ENCODE data around the gene TOR2A. TPM values are rescaled to one million over a fixed set of nuclear protein-coding genes. Genes with fewer than 3 reads are reported as not detected.
"Not testable (repeated sequence)": the region's sequence is repeated elsewhere in the genome, so short reads cannot be mapped to it uniquely, and the experiment has no call there.

The TOR2A gene
- total RNA-seq, 2 experiments from 2014 or later = 17.7 to 18.1 TPM

DNA sequence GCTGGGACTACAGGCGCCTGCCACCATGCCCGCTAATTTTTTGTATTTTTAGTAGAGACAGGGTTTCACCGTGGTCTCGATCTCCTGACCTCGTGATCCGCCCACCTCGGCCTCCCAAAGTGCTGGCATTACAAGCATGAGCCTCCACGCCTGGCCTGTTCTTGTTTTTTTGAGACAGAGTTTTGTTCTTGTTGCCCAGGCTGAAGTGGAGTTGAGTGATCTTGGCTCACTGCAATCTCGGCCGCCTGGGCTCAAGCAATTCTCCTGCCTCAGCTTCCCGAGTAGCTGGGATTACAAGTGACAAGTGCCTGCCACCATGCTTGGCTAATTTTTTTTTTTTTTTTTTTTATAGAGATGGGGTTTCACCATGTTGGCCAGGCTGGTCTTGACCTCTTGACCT lies 21.7 kb upstream of the TOR2A start:
- not testable (repeated sequence) for H3K36me3 Mint-ChIP-seq, H3K27ac Mint-ChIP-seq, DNase-seq, H3K27me3 Mint-ChIP-seq, H3K4me3 Mint-ChIP-seq, H3K4me1 Mint-ChIP-seq, H3K9me3 Mint-ChIP-seq

DNA sequence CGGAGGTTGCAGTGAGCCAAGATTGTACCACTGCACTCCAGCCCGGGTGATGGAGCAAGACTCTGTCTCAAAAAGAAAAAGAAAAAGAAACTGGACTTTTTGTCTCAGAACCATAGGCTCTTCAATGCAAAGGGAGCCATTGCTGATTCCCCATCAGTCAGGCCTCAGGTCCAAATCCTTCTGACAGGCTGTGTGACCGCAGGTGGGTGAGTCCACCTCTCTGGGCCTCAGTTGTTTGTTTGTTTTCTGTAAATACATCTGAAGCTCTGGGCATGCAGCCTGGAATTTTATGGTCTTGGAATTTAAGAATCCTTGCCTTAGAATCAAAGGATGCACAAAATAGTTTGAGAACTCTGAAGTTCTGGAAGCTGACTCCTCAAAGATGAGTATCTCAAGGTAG lies 21.1 kb upstream of the TOR2A start:
- Mint-ChIP-seq H3K4me1 (no peaks in the 10 kb centered on the region), H3K9me3 (no peaks in the 10 kb centered on the region), H3K36me3 (peaks cover 4% of the 10 kb centered on the region), H3K27me3 (no peaks in the 10 kb centered on the region), H3K4me3 (no peak overlapping the region), H3K27ac (no peak overlapping the region)
- DNase-seq = no peak

DNA sequence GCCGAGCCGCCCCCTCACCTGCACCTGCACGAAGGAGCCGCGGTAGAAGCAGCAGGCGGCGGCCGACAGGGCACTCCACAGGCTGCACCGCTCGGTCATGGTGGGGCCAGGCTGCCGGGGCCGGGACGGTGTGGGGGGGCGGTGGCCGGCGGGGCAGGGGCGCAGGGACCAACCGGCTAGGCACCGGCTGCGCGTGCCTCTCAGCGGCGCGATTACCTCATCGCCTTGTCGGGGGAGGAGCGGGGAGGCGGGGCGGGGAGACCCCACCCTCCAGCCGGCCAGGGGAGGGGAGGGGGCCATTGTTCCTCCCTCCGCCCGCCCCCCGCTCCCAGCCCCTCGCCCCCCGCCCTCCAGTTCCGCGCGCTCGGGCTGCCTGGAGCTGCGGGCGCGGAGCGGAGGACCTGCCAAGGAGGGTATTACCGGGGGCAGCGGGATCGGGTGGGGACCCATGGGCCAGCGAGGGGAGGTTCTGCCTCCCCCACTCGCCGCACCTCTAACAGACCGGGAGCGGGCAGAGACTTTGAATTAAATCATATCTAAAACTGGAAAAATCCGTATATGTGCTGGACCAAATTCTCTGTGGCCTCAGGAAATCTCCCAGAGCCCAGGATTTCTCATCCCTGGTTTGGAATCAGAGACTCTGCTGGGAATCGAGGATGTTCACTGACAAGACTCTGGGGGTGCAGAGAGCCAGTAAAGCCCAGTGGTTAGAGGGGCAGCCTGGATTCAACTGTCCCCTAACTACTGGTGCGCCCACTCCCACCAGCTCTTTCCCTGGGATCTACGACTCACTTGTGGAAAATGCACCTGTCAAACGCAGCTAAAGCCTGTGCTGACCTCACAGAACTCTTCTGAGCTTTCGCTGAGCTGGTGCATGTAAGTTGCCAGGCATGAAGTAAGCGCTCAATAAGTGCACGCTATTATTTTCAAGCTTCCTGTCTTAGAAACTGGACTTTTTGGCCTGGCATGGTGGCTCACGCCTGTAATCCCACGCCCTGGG lies 20.3 kb upstream of the TOR2A start:
- Mint-ChIP-seq H3K27me3 (no peaks in the 10 kb centered on the region), H3K4me1 (no peaks in the 10 kb centered on the region), H3K4me3 (no peak overlapping the region), H3K27ac (no peak overlapping the region), H3K9me3 (no peaks in the 10 kb centered on the region), H3K36me3 (peaks cover 6% of the 10 kb centered on the region)
- DNase-seq = no peak

DNA sequence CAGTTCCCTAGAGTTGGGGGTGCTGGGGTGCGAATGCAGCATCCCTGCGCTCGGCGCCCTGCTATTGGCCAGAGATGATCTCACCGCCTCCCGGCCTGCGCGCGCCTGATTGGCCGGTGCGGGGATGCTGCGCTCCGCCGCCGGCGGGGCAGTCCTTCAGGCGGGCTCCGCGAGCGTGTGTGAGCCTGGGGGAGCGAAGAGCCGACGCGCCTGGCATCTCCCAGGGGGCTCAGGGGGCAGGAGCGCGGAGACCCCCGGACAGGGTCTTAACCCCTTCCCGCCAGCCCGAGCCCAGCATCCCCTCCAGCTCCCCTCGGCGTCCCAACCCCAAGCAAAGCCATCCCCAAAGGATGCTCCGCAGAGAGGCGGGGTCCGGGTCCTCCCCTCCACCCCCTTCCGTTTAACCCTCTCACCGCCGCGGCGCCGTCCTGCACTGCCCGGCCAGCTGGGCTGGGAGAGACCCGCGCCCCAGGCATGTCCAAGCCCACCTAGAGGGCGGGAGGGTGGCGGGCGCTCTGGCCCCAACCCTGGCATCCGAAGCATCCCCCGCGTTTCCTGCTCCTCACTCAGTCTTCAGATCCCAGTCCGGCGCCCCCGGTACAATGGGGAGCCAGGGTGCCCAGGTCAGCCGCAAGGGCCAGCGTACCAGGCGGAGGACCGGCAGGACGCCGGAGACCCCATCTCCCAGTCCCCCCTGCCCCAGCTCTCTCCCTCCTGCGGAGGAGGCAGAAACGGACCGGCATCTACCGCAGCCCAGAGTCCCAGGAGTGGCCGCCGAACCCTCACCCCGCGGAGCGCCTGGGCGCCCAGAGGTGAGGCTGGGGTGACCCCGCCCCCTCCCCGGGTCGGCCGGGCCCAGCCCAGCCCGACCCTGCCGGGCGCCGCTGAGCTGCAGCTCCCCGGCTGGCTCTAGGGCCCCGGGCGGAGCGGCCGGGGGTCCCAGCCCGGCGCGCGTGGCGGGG lies 19.3 kb upstream of the TOR2A start:
- no peaks in the 10 kb centered on the region for H3K9me3 Mint-ChIP-seq
- no peak overlapping the region for H3K4me3 Mint-ChIP-seq
- peaks cover 8% of the 10 kb centered on the region for H3K36me3 Mint-ChIP-seq
- no peaks in the 10 kb centered on the region for H3K27me3 Mint-ChIP-seq
- DNase-seq = no peak
- no peaks in the 10 kb centered on the region for H3K4me1 Mint-ChIP-seq
- no peak overlapping the region for H3K27ac Mint-ChIP-seq

DNA sequence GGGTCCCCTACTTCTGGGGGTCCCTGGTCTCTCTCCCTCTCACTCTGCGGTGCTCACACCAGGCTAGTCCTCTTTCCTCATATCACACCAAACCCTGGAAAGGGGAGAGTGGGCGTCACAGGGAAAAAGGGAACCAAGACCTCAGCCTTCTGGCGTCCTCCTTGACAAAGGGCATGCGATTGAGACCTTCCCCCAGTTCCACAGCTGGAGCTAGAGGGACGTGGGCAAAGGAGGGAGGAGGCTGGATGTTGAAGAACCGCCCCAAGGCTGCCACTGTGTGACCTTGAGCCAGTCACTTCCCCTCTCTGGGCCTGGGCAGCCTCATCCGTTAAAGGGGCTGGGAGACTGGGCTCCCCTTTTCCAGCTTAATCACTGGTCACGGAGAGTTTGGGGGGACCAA lies 18.5 kb upstream of the TOR2A start:
- Mint-ChIP-seq H3K9me3 (no peaks in the 10 kb centered on the region), H3K27me3 (no peaks in the 10 kb centered on the region), H3K4me3 (no peak overlapping the region), H3K4me1 (no peaks in the 10 kb centered on the region), H3K27ac (no peak overlapping the region), H3K36me3 (peaks cover 6% of the 10 kb centered on the region)
- DNase-seq = no peak

DNA sequence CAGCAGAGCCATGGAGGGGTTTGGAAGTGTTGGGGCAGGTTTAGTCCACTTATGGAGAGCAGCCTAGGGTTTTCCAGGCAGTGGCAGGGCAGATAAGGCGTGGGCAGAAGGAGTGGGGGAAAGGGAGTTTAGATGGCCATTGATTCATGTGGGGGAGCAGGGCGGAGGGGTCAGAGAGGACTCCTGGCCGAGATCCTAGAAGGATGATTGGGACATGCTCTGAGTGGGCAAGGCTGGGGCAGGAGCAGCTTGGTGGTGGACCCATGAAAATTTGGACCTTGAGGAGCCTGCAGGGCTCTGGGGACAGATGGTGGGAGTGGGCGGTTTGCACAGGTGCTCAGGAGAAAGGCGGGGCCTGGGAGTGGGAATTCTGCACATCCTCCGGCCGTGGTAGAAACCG lies 18.1 kb upstream of the TOR2A start:
- H3K9me3 Mint-ChIP-seq = no peaks in the 10 kb centered on the region
- peaks cover 6% of the 10 kb centered on the region for H3K36me3 Mint-ChIP-seq
- DNase-seq = no peak
- peaks cover 1% of the 10 kb centered on the region for H3K4me1 Mint-ChIP-seq
- no peaks in the 10 kb centered on the region for H3K27me3 Mint-ChIP-seq
- no peak overlapping the region for H3K27ac Mint-ChIP-seq
- no peak overlapping the region for H3K4me3 Mint-ChIP-seq

DNA sequence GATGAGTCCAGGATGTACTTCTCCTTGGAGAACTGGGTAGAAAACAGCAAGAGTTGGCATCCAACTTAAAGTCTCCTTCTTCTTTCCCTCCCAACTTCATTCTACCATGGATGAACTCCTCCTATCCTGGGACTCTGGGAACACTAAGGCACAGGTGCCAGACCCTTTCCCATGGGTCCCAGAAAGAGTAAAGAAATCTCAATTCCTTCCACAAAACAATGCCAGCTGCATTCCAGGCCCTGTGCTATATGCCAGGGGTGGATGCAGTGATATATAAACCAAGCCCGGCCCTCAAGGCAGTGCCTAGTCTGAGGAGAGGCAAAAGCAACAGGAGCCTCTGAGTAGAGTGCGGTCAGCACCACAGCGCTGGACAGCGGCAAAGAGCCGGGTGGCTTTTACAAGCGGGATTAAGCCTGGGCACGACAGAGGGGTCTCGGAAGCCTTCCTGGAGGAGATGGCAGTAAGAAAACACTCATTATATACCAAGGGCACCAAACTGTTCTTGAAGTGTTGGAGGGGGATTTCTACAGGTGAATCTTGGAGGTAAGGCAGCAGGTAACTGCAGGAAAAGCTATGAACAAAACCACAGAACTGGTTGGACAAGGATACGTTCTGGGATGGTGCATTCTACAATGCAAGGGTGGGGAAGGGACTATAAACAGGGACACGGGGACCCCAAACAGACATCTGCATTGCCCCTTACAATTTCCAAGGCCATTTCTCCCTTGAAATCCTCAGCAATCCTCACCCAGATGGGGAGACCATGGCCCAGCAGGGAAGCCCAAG lies 16.4 kb upstream of the TOR2A start:
- peaks cover 6% of the 10 kb centered on the region for H3K36me3 Mint-ChIP-seq

DNA sequence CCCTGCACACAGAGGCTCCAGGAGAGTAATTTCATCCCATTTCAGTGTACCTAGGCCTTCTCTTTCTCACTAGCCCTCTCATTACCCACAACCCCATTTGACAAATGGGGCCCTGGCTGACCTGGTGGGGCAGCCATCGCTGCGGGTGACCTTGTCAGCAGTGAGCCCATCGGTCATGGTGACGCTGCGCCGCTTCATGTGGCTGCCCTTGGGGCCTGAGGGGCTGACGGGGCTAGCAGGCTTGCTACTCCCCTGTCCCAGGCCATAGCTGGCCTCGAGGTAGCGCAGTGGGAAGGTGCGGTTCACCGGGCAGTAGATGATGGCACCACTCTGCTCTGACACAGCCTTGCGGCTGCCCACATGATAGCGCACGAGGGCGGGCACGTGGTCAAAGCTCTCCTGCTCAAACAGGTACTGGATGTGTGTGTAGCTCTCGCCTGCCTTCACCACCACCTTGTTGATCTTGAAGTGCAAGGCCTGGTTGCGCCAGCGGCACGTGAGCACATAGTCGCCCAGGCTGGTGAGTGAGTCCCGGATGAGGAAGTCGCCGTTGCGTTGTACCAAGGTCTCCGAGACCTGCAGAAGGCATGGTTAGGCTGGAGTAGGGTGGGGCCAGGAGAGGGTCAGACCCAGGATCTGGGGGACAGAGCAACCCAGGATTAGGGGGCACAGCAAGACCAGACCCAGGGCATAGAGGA lies 14.1 kb upstream of the TOR2A start:
- Mint-ChIP-seq H3K27me3 (no peaks in the 10 kb centered on the region), H3K27ac (no peak overlapping the region), H3K9me3 (no peaks in the 10 kb centered on the region), H3K4me3 (no peak overlapping the region), H3K4me1 (peaks cover 13% of the 10 kb centered on the region), H3K36me3 (peaks cover 6% of the 10 kb centered on the region)
- DNase-seq = no peak

More for the DNA sequence above, 16.4 kb upstream of the TOR2A start:
- Mint-ChIP-seq H3K4me1 (peaks cover 13% of the 10 kb centered on the region), H3K27me3 (no peaks in the 10 kb centered on the region), H3K4me3 (no peak overlapping the region), H3K9me3 (no peaks in the 10 kb centered on the region), H3K27ac (no peak overlapping the region)
- no peak for DNase-seq

DNA sequence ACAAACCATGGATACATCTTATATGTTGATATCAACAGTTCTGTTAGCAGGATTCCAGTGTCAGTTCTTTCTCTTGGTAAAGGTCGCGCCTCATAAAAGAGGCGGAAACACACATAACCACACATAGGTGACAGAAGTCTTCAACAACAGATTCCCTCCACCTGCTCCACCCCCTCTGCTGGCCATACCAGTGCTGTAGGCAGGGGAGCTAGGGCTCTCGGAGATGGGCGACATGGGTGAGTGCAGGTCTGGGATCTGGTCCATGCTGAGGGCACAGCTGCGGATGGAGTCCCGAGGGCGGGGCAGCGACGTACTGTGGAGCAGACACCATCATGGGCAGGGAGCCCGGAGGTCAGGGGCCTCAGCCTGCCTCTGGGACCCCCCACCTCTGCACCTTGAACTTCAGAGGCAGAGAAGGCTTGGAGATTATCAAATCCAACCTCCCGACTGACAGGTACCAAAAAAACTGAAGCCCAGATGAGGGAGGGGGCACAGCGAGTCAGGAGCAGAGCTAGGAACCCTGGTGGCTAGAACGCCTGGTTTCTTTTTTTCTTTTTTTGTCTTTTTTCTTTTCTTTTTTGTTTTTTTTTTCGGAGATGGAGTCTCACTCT lies 12.0 kb upstream of the TOR2A start:
- Mint-ChIP-seq H3K27ac (peak overlapping the region; percentile 42), H3K4me3 (peak overlapping the region; percentile 26), H3K4me1 (peaks cover 13% of the 10 kb centered on the region), H3K27me3 (no peaks in the 10 kb centered on the region), H3K36me3 (peaks cover 9% of the 10 kb centered on the region), H3K9me3 (no peaks in the 10 kb centered on the region)
- peak; percentile 30 for DNase-seq

DNA sequence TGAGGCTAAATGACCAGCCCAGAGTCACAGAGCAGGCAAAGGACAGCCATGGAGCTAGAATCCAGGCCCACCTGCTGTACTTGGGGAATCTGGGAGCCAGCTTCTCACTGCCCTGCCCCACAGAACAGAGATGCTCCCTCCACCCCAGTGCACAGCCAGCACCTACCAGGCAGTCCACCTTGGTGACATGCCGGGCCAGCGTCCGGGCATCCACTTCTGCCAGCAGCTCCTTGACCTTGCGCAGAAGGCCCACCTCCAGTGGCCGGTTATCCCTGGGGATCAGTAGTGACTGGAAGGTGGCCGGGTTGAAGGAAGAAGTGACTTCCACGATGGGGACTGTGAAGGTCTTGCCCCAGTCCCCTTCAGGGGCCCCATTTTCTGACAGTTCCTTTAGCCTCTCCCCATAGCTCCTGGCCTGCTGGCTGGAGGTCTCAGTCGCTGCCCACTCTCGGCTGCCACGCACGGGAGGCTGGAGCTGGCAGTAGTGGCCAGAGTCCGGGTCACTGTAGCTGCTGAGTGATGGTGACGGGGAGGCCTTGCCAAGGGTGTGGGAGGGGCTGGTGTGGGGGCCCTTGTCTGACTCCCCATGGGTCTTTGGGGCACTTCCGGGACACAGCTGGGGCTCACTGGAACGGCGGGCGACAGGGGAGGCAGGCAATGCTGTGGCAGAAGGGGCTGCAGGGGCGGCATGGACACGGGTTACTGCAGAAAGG lies 9.5 kb upstream of the TOR2A start:
- H3K27me3 Mint-ChIP-seq = no peaks in the 10 kb centered on the region
- no peaks in the 10 kb centered on the region for H3K9me3 Mint-ChIP-seq
- no peak overlapping the region for H3K4me3 Mint-ChIP-seq
- DNase-seq = no peak
- no peak overlapping the region for H3K27ac Mint-ChIP-seq
- peaks cover 3% of the 10 kb centered on the region for H3K36me3 Mint-ChIP-seq
- H3K4me1 Mint-ChIP-seq = peaks cover 13% of the 10 kb centered on the region

DNA sequence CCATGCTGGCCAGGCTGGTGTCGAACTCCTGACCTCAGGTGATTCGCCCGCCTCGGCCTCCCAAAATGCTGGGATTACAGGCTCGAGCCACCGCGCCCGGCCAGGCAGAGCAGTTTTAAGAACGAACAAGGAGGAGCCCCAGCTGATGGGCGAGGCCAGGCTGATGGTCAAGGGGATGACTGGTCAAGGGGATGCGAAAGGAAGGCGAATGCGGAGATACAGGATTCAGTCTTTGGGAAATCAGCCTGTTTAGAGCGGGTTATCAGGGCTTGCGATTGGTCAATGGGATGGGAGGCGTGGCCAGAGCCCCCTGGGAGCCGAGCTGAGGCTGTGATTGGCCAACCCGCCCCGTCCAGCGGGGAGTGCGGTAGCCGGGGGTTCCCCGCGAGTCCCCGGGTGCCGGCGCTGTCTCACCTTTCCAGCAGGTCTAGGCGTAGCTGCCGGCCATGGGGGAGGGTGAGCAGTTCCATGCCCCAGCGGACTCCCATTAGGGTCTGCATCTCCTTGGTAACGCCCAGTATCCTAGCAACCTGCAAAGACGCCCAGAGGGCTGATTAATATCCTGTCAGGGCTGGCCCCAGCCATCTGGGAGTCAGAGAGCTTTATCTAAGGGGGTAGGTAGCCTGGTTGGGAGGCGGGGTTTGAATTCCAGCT lies 7.5 kb upstream of the TOR2A start:
- H3K9me3 Mint-ChIP-seq = no peaks in the 10 kb centered on the region
- peak overlapping the region; percentile 8 for H3K27ac Mint-ChIP-seq
- peaks cover 8% of the 10 kb centered on the region for H3K4me1 Mint-ChIP-seq
- no peaks in the 10 kb centered on the region for H3K27me3 Mint-ChIP-seq
- H3K4me3 Mint-ChIP-seq = no peak overlapping the region
- peaks cover 5% of the 10 kb centered on the region for H3K36me3 Mint-ChIP-seq
- no peak for DNase-seq

DNA sequence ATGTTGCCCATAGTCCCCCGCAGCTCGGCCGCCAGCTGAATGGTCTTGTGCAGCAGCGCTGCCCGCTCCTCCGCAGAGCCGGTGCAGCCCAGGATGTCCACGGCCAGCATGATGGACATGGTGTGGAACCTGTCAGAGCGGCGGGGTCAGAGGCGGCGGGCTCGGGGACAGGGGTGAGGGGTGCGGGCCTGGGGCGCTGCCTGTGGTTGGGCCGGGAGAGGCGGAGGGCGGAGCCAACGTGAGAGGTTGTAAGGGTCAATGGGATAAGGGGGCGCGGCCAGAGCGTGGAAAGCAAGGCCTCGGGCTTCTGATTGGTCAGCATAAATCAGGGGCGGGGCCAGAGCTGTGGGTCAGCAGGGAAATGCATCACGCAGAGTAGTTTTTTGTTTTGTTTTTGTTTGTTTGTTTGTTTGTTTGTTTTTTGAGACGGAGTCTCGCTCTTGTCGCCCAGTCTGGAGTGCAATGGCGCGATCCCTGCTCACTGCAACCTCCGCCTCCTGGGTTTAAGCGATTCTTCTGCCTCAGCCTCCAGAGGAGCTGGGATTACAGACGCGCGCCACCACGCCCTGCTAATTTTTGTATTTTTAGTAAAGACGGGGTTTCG lies 6.8 kb upstream of the TOR2A start:
- peaks cover 2% of the 10 kb centered on the region for H3K4me1 Mint-ChIP-seq
- no peaks in the 10 kb centered on the region for H3K27me3 Mint-ChIP-seq
- no peak overlapping the region for H3K27ac Mint-ChIP-seq
- peaks cover 5% of the 10 kb centered on the region for H3K36me3 Mint-ChIP-seq
- DNase-seq = no peak
- no peak overlapping the region for H3K4me3 Mint-ChIP-seq
- H3K9me3 Mint-ChIP-seq = no peaks in the 10 kb centered on the region
